GM23338 (cell line): ENCODE data around the gene DTX1.

ENCODE experiments used
- EZH2 ChIP-seq: fragments of 200-600 bp; sonication (generic); IDR thresholded peaks from one replicate; pipeline ENCODE4 v1.8.0; 2017; ENCODE audit warnings: antibody characterized with exemption, mild to moderate bottlenecking, low read depth; ENCODE audit not compliant: unreplicated experiment
- POLR2AphosphoS5 ChIP-seq: IDR thresholded peaks from 2 replicates; pipeline ENCODE4 v1.6.1; 2016; ENCODE audit warnings: antibody characterized with exemption, low read depth
- STAT1 ChIP-seq: IDR thresholded peaks from one replicate; pipeline ENCODE4 v1.6.1; 2016; ENCODE audit warnings: antibody characterized with exemption; ENCODE audit not compliant: unreplicated experiment
- TF ChIP-seq, protein P1 (sequence below), 2 experiments: fragments of 200-600 bp in 1 of 2; sonication (generic) in 1 of 2; conservative IDR thresholded peaks; 2 replicates each; pipeline versions ENCODE4 v1.5.1 to v1.6.1; 2016 to 2017; ENCODE audit warnings: antibody characterized with exemption in 2 of 2, low read depth in 2 of 2, mild to moderate bottlenecking in 2 of 2, moderate library complexity in 1 of 2
- TF ChIP-seq, protein P2 (sequence below): IDR thresholded peaks from one replicate; pipeline ENCODE4 v1.6.1; 2018; ENCODE audit warnings: antibody characterized with exemption; ENCODE audit not compliant: unreplicated experiment
- TF ChIP-seq, protein P3 (sequence below): IDR thresholded peaks from 2 replicates; pipeline ENCODE4 v1.6.1; 2016; ENCODE audit warnings: antibody characterized with exemption

DNA sequence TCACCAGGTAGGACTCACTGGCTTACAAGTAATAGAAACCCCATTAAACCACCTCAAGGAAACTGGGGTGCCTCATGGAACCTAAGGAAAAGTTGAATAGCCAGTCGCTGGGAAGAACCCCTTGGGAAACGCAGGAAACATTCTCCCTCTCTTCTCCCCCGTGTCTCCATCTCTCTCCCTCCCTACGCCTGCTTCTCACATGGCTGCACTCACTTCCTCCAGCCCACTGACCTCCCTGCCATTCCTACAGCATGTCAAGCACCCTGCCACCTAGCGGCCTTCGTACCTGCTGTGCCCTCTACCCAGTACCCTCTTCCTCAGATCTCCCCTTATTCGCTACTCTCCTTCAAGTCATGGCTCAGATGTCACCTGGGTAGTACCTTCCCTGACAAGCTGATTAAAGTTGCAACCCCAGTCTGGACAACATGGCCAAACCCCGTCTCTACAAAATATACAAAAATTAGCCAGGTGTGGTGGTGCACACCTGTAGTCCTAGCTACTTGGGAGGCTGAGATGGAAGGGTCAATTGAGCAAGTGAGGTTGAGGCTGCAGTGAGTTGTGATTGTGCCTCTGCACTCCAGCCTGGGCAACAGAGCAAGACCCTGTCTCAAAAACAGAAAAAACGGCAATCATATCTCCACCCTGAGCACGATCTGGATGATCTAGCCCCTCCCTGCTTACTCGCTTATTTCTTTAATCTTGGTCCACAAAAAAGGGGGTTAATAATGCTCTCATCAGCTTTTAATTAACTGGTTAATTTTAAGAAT, 6.4 kb upstream of the DTX1 start:
- TF ChIP-seq, protein P1, sequence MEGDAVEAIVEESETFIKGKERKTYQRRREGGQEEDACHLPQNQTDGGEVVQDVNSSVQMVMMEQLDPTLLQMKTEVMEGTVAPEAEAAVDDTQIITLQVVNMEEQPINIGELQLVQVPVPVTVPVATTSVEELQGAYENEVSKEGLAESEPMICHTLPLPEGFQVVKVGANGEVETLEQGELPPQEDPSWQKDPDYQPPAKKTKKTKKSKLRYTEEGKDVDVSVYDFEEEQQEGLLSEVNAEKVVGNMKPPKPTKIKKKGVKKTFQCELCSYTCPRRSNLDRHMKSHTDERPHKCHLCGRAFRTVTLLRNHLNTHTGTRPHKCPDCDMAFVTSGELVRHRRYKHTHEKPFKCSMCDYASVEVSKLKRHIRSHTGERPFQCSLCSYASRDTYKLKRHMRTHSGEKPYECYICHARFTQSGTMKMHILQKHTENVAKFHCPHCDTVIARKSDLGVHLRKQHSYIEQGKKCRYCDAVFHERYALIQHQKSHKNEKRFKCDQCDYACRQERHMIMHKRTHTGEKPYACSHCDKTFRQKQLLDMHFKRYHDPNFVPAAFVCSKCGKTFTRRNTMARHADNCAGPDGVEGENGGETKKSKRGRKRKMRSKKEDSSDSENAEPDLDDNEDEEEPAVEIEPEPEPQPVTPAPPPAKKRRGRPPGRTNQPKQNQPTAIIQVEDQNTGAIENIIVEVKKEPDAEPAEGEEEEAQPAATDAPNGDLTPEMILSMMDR (conservative IDR thresholded peaks at IDR 0.05; ENCODE audit: low read depth in 2 of 2): peak; percentile 68 to 86
- TF ChIP-seq, protein P2, sequence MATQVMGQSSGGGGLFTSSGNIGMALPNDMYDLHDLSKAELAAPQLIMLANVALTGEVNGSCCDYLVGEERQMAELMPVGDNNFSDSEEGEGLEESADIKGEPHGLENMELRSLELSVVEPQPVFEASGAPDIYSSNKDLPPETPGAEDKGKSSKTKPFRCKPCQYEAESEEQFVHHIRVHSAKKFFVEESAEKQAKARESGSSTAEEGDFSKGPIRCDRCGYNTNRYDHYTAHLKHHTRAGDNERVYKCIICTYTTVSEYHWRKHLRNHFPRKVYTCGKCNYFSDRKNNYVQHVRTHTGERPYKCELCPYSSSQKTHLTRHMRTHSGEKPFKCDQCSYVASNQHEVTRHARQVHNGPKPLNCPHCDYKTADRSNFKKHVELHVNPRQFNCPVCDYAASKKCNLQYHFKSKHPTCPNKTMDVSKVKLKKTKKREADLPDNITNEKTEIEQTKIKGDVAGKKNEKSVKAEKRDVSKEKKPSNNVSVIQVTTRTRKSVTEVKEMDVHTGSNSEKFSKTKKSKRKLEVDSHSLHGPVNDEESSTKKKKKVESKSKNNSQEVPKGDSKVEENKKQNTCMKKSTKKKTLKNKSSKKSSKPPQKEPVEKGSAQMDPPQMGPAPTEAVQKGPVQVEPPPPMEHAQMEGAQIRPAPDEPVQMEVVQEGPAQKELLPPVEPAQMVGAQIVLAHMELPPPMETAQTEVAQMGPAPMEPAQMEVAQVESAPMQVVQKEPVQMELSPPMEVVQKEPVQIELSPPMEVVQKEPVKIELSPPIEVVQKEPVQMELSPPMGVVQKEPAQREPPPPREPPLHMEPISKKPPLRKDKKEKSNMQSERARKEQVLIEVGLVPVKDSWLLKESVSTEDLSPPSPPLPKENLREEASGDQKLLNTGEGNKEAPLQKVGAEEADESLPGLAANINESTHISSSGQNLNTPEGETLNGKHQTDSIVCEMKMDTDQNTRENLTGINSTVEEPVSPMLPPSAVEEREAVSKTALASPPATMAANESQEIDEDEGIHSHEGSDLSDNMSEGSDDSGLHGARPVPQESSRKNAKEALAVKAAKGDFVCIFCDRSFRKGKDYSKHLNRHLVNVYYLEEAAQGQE: no peak
- TF ChIP-seq POLR2AphosphoS5: no peak
- TF ChIP-seq EZH2: no peak
- TF ChIP-seq, protein P3, sequence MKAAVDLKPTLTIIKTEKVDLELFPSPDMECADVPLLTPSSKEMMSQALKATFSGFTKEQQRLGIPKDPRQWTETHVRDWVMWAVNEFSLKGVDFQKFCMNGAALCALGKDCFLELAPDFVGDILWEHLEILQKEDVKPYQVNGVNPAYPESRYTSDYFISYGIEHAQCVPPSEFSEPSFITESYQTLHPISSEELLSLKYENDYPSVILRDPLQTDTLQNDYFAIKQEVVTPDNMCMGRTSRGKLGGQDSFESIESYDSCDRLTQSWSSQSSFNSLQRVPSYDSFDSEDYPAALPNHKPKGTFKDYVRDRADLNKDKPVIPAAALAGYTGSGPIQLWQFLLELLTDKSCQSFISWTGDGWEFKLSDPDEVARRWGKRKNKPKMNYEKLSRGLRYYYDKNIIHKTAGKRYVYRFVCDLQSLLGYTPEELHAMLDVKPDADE: no peak
- no peak for TF ChIP-seq STAT1
